GM12892 (cell line): ENCODE measurements around the gene ZFTA.

Experiments used
- DNase-seq: peaks from one replicate; pipeline ENCODE4 v3.0.0; 2011; ENCODE audit not compliant: insufficient read length
- FAIRE-seq: peaks from 2 replicates; lab custom pipeline; 2011; peaks lifted over from hg19 to GRCh38; lab: Jason Lieb, UNC
- POLR2A ChIP-seq: IDR thresholded peaks from 2 replicates; pipeline ENCODE4 v1.6.1; 2011; ENCODE audit warnings: low read depth, low read length, control low read depth
- POLR2AphosphoS5 ChIP-seq: IDR thresholded peaks from 2 replicates; pipeline ENCODE4 v1.6.1; 2011; ENCODE audit warnings: low read depth, low read length, control low read depth
- TAF1 ChIP-seq: IDR thresholded peaks from 2 replicates; pipeline ENCODE4 v1.6.1; 2011; ENCODE audit warnings: low read depth, mild to moderate bottlenecking, control low read depth, low read length, borderline replicate concordance

Gene ZFTA

GRCh38 chr11:63729326-63729725 is 39.2 kb downstream of the ZFTA start:
- no peak for DNase-seq
- TF ChIP-seq TAF1 (no peak), POLR2A (no peak), POLR2AphosphoS5 (no peak)
- FAIRE-seq, result no peak

- no peak for DNase-seq
- no peak for TF ChIP-seq POLR2AphosphoS5
- no peak for TF ChIP-seq POLR2A
- TF ChIP-seq TAF1, result no peak
- FAIRE-seq, result no peak
Measured at GRCh38 chr11:63720611-63721010, 48.0 kb downstream of the ZFTA start.

GRCh38 chr11:63719987-63720386 is 48.6 kb downstream of the ZFTA start:
- no peak for DNase-seq
- FAIRE-seq, result no peak
- TF ChIP-seq POLR2A (no peak), POLR2AphosphoS5 (no peak), TAF1 (no peak)

- DNase-seq (no peak), FAIRE-seq (no peak)
Measured at GRCh38 chr11:63719001-63719400, 49.6 kb downstream of the ZFTA start.

More at GRCh38 chr11:63719001-63719400, 49.6 kb downstream of the ZFTA start:
- TF ChIP-seq POLR2AphosphoS5 (no peak), TAF1 (no peak), POLR2A (no peak)
